ENCODE data around the gene ROR1.
"Not testable (repeated sequence)": the region's sequence is repeated elsewhere in the genome, so short reads cannot be mapped to it uniquely, and the experiment has no call there.

The ROR1 gene

DNA sequence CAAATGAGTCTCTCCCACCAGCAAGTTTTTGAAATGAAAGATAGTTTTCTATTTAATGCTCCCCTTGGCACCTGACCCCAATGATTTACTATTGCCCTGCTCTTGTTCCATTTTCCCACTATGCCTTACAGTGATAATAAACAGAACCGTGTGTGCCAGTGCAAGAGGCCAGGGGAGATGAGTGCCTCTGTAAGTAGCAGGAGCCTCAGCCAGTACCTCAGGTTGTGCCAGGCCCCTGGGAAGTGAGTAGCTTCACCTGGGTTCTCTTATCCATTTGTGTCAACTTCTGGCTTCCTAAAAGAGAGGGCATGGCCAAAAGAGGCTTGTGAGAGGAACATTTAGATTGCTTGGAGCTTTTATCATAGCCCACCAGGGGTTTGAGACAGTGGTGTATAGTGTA is 3.4 kb upstream of the ROR1 start:
- no peak for DNase-seq

DNA sequence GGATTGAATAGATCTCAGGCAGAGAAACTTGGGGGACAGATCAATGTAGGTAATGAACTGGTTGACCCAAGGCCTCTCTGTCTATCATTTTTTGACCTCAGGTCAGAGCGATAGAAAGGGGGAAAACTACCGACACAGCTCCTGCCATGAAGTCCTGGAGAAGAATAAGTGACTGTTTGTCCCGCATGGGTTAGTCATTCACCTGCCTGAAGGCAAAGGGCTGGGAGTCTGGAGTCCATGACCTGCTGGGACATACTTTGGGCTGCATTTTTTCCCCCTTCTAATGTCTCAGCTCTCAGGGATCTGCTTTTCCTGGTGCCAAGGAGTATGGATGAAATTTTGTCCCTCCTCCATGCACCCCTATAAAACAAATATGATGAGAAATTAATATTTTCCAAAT is 1.6 kb upstream of the ROR1 start:
- no peak for DNase-seq

DNA sequence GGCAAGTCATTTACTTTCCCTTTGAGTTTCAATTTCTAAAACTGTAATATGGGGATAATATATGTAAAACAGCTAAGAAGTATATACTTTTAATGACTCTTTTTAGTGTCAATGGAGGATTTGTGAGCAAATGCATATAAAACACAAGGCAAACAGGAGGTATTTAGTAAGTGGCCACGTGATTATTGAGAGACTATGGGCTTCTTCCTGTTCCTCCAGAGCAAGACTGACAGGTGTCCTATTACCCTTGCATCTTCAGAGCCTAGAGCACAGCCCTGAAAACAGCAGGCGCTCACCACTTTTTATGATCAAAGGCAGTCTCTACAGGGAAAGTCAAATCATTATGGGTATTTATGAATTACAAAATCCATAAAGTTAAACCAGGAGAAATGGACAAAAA is 941 bp upstream of the ROR1 start:
- no peak for DNase-seq

DNA sequence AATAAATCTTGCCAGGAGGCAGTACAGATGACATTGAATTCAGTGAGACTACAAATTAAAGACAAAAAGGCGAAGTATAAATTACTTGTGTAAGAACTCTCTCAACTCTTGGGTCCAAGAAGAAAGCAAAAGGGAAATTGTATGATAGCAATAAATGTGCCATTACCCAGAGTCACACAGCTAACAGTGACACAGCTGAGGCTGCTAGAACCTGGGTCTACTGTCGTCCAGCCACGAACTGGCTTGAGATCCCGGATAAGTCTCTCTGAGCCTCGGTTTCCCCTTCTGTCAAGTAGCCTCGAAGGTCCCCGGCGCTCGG is 362 bp upstream of the ROR1 start:
- no peak for DNase-seq

DNA sequence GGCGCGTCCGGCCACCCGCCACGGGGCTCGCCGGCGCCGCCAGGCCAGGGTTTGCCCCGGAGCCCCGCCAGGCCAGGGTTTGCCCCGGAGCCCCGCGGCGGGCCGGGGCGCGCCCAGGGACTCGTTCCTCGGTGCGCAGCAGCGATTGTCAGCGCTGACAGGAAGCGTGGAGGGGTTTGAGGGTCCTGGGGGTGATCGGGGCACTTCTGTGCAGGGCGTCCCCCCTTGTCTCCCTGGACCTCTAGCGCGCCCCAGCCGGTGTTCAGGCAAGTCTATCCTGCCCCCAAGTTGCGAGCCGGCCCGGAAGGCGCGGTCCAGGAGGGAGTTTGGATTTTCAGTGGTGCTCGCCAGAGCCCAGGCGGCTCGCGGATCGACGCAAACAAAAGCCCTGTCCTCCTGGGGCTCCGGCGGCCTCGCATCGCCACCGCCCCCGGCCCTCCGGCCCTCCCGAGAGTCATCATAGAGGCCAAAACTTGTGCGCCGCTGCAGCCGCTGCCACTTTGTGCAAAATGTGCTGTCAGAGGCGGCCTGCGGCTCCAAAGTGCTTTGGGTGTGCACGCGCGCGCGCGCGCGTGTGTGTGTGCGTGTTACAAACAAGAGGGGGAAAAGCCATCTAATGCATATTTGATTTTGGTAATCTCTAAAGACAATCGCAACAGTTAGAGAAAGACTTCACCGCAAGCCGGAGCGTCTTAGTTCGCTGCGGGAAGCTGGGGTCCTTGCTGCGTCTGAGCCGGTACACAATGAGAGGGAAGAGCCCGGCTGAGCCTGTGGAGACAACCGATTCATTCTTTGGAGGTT is 1.0 kb downstream of the ROR1 start:
- peak; percentile 17 for DNase-seq

DNA sequence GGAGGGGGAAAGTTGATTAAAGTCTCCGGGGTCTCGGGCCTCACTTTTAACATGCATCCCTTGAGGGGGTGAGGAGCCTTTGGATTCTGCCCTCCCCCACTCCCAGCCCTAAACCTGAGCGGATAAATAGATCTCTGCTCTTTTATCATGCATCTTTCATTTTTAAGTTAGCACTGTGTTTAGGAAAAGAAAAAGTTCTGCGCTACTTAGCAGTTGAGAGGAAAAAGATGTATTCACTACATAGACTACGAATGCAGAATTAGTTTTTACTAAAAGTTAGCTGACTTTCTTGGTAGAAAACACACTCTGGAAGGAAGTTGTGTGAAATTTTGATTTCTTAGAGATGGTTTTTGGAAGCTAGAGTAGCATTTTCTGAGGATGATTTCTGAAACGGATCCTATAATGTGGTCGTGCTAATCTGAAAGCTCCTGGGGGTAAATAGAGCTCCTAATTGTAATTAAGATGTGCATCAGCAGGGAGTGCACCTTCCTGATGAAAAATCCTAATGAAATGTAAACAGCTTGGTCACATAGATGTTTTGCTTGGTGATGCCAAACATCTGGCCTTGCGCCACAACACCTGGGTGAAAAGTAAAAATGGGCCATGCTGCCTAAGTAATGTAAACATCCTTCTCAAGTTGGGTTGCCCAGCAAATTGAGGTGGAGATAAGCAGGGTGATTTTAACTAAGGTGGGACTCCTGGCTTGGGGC is 1.8 kb downstream of the ROR1 start:
- DNase-seq = no peak

DNA sequence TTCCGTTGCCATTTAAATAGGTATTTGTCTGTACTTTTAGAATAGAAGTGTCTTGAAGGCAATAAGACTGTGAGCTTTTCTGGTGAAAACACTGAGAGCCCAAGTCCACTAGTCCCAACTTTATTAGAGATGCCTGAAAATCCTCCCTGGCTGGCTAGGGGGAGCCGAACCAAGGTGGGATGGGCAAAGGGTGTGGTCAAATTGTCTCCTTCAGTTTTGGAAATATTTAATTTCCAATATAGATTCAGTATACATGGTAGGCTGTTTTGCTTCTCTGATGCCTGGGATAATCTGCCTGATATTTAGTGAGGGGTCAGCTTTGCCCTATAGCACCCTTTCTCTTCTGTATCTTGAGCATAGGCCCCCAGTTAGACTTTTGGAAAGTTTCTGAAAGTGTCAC is 3.5 kb downstream of the ROR1 start:
- peak; percentile 22 for DNase-seq

DNA sequence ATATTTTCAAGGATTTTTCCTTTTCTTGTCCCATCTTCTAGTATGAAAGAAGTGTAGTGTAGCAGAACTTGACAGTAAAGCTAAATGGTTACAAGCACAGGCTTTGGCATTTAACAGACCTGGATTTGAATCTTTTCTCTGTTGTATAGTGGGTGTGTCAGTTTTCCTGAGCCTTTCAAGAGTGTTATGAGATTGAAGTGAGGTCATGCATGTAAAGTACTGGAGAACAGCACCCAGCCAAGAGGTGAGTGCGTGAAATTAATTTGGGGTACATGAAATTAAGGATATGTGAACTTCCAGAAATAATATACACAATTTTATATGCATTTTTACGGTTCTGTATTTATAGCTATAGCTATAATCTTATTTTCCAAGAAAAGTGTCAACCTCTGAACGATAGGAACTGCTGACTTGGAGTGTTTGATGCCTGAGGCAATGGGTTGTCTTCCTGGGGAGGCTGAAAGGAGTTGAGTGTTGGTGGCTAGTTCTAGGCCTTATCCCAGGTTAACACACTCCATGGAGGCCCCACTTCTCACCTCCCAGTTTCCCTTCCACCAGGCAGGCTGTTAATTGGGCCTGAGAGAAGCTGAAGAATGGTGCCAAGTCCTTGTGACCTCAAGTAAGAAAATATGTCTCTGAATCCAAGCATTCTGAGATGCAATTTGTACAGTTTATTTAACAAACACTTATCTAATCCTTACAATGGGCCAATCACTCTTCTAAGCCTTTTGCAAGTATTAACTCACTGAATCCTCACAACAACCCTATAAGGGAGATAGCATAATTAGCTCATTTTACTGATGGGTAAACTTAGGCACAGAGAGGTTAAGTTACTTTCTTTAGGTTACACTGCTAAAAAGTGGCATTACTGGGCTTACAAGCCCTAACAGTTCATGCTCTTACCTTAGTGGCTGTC is 4.4 kb downstream of the ROR1 start:
- DNase-seq = no peak

DNA sequence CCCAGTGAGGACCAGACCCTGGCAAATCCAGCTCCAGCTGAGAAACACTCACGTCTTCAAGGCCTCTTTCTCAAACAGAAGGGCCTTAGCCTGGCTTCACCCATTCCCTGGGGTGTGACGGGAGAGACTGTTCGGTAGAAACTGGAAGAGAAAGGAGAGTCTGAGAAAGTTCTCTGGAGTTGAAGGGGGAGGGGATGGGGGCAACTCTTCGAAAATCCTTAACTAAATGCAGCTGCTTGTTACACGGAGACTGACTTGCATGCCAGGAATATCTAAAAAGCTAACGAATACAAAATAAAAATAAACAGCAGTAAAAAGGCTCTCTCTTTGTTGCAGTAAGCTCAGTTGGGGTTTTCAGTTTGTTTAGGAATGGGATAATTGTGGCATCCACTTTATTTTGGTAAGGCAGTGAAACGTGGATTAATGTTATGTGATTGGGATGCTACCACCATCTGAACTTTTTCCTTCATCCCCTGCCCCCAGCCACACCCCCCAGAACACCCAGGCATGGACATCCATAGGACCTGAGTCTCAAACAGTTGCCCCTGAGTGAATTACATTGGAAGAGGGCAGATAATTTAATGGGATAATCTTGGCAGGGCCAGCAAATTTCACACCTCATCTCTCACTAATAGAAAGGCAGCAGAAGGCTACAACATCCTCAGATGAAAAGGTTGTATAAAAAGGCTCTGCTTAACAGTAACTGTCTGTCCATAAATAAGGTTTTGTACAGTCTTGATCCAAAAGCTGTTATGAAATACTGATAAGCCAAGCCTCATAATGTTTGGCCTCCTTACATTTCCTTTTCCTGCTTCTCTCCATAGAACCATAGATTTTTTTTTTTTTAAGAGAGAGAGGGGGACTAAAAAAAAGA is 5.8 kb downstream of the ROR1 start:
- DNase-seq = peak; percentile 23

DNA sequence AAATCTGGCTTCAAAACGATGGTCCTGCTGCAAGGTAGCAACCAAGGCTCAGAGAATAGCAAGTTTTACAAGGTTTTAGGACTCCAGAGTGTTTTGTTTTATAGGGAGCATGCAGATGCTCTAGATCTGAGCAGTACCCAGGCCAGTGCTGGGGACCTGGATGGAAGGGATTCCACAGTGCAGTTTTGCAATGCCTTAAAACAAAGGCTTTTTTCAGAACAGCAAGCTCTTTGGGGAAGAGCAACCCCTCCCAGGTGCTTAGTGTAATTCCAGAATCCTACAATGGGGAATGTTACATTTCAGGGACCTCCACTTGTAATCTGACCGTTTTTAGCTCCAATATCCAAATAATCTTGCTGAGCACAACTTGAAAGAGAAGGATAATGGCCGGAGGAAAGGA is 6.7 kb downstream of the ROR1 start:
- DNase-seq = no peak

DNA sequence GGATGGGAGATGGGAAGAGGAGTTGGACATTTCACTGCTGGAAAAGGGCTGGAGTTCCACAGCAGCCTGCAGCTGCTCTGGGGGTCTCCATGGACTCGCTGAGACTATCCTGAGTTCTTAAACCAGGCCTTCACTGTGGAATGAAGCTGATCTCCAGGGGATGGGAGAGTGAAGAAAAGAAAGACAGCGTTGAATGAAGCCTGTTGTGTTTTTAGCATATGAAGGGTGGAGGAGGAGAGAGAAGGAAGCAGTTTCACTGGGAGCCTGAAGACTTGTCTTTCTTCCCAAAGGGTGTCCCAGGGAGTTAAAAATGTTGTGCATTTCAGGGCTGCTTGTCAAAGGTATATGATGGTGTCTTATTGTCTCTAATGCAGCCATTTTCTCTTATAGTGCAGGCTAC is 9.2 kb downstream of the ROR1 start:
- no peak for DNase-seq

DNA sequence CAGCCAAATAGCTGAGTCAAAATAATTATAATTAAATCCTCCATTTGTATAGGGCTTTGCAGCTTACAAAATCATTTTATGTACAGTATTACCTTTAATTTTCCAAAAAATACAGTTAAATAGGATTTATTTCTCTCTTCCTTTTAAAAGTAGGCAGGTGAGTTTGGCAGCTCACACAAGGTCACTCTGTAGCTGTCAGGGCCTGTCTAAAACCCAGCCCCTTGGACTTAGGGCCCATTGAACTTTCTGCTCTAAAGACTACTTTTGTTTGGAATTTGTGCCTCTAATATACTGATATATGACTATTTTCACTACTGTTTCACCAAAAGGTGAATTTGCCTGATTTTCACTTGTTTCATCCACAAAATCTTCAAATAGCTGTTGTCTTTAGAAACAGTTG is 10.3 kb downstream of the ROR1 start:
- DNase-seq = no peak

DNA sequence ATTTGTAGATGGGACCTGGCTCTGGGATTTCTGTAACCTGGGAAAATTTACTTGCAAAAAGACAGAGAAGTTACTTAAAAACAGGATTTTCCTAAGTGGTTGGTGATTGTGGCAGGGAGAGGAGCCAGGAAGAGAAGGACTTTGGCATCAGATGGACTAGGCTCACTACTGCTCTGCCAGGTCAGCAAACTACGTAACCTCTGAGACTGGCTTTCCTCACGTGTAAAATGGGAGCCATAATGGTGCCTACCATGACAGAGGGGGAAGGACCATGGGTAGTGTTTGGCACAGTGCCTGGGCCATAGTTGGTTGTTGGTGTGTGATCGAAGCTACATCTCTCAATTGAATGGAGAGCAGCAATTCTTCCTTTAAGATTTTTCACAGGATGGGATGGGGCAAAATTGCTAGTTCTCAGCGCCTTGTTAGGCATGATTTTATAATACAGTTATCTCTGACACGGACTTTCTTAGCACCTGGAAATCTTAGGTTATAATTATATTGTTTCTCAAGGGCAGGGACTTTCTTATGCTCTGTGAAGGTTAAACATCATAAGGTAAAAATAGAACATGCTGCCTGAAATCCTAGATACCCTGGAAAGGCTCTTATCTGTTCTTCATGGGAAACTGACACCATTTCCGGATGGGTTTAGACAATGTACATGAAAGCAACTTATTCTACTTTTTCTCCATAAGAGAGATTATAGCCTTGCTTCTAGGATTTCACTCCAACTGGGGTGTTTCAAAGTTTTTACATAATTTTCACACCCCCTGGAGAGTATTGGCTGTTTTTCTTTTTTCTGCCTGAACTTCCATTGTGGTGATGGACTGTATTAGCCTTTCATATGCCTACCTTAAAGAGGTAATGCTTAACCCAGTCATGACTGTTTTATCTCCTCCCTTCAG is 10.9 kb downstream of the ROR1 start:
- no peak for DNase-seq

DNA sequence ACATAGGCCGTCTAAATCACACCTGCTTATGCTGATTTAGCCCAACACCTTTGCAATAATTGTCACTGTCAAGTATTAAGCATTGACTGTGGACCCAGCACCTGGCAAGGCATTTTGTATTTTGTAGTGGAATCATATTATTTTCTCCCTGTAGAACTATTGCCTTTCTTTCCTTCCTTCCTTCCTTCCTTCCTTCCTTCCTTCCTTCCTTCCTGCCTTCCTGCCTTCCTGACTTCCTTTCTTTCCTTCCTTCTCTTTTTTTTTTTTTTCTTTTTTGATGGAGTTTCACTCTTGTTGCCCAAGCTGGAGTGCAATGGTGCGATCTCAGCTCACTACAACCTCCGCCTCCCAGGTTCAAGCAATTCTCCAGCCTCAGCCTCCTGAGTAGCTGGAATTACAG is 13.5 kb downstream of the ROR1 start:
- not testable (repeated sequence) for DNase-seq

DNA sequence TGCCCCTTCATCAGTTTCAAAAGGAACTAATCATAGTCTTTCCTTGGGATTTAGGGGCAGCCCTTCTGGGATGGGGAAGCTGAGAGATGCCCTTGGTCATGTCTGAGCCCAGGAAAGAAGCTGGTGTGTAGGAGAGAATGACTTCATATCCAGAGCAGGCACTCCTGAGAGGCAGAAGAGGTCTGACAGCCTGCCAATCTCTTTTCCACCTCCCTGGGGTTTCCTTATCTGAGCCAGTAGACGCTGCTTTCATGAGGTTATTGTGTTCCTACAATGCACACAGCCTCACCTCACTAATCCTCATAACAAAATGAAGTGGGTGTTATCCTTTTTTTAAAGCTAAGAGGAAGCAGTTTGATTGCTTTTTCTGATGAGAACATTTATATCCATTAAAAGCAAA is 14.1 kb downstream of the ROR1 start:
- peak; percentile 84 for DNase-seq

DNA sequence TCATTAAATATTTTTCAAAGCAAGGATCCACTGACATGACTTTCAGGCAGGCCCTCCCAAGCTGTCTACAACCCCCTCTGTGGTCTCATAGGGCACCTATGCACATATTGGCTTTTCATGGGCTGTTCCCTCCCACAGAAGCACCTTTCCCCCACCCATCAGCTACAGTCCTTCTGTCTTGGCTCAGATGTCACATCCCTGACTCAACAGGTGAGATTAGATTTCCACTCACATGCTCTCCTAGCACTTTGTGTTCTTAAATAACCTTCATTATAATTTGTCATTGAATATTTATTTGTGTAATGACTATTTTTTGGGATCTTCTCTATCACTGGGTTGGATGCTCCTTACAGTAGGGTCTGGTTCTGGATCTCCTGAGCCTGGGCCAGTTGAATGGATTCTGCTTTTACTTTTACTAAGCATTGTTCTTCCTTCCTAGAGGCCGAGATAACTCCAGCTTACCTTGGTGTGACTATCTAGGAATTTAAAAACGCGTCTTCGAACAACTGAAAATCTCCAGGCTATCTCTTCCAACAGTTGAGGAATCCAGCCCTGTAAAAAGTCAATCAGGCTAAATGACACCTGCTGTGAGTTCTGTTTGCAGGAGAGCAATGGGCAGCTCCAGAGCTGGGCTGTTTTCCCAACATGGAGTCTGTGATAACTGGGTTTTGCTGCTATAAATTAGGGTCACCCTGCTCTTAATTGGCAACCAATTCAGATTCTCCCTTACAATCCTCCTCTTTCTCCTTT is 16.2 kb downstream of the ROR1 start:
- DNase-seq = no peak

DNA sequence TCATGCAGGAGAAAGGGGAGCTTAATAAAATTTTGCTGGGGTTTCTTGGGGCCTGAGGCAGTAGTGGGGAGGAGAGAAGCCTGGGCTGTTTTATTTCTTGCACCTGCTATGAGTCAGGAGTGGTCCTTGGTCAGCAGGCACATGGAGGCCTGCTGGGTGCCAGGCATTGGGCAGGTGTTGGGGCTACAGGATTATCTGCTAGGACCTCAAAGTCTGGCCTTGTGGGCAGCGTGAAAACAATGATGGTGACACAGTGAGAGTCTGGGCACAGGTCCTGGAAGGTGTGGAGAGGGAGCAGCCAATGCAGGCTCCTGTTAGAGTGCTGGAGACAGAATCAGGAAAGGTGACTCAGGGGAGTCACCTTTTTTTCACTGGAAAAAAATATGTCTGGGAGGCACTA is 17.2 kb downstream of the ROR1 start:
- no peak for DNase-seq

DNA sequence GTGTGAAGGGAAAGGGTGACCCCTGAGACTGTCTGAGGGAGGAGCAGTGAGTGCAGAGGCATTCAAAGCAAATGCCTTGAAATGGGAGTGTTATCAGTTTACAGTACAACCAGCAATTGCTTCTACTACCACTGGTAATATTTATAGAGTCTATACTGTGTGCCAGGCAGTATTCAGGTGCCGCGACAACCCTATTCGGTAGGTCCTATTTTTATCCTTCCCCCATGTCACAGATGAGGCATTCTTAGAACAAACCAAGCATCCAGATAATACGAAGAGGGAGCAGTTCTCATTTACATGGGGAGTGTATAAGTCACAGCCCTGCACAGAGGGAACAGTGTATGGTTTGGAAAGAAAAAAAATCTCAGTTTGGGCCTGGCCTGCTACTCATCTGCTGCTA is 18.3 kb downstream of the ROR1 start:
- no peak for DNase-seq

DNA sequence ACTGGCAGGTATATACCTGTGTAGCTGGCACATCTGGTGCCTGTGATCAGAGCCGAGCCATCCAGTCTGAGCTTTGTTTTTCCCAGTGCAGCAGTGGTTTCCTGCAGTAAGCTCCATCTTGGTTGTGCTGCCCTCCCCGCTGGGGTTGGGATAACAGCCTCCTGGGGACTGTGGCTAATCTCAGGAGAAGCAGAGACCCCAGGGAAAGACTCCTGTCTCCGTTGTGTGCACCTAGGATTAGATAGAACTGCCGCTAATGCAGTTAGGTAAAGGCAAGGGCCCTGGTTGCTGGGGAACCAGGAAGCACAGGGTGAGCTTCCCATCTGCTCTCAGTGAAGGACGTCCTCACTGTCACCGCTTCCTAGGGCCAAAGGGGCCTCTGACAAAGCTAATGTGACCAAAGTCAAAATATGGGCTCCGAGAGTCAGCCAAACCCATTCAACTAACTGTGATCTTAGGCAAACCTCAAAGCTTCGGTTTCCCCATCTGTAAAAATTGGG is 20.0 kb downstream of the ROR1 start:
- DNase-seq = no peak

DNA sequence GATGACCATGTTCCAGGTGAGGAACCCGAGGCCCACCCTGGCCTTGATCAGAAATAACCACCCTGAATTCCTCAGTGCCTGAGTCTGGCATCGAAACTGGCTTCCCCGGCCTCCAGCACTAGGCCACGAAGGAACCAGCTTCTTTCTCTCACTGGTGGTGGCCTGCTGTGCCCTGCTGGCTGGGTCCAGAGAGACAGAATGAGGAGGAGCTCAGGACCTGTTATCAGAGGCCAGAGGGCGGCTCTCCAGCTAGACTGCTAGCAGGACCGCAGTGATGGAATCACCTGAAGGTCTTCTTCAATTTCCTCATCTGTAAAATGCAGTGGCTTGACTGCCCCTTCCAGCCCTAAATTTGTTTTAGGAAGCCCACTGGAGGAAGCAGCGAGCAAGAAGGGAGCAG is 20.5 kb downstream of the ROR1 start:
- no peak for DNase-seq

DNA sequence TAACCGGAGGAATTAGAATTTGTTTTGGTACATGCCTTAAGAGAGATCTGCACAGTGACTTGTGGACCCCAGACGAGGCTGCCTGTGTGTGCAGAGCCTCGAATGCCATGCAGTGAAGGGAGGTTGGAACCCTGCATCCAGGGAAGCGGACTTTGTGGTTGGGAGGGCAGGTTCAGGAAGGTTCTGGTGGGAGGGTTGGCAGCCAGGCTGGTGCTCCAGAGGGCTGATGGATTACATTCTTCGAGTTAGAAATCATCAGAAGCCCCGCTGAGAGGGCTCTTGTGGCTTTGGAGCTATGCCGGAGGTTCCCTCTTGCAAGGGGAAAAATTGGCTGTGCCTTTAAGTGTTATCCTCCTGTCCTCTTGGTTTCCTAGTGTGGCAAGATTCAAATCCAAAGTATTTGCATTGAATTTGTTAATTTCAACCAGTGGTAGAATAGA is 21.1 kb downstream of the ROR1 start:
- DNase-seq = peak; percentile 68

Measured in NCI-H226 (cell line).